Fibroblast of the conjunctiva (primary cell): ENCODE measurements around the gene EGLN1.
"Not testable (repeated sequence)": the region's sequence is repeated elsewhere in the genome, so short reads cannot be mapped to it uniquely, and the experiment has no call there.

Source experiments
- DNase-seq: peaks from one replicate; pipeline ENCODE4 v3.0.0-alpha.2; 2010; ENCODE audit warnings: low read depth

Gene EGLN1

GRCh38 chr1:231421971-231422797, at the start of gene EGLN1:
EGLN1 (minus strand) TSS chr1:231422287; CDS start chr1:231421888, 399 bp downstream.
- peak; percentile 77 for DNase-seq

- not testable (repeated sequence) for DNase-seq
Observed at GRCh38 chr1:231471500-231471899, 49.4 kb upstream of the EGLN1 start.

GRCh38 chr1:231471027-231471426, 48.9 kb upstream of the EGLN1 start:
- DNase-seq: not testable (repeated sequence)

- DNase-seq: no peak
Observed at GRCh38 chr1:231467986-231468385, 45.9 kb upstream of the EGLN1 start.

- DNase-seq: no peak
Observed at GRCh38 chr1:231465051-231465450, 43.0 kb upstream of the EGLN1 start.

GRCh38 chr1:231463541-231463940, 41.5 kb upstream of the EGLN1 start:
- DNase-seq: no peak

GRCh38 chr1:231460614-231461013, 38.5 kb upstream of the EGLN1 start:
- no peak for DNase-seq

GRCh38 chr1:231459438-231459837, 37.4 kb upstream of the EGLN1 start:
- not testable (repeated sequence) for DNase-seq

GRCh38 chr1:231457956-231458355, 35.9 kb upstream of the EGLN1 start:
- DNase-seq: not testable (repeated sequence)

- not testable (repeated sequence) for DNase-seq
Observed at GRCh38 chr1:231454133-231454532, 32.0 kb upstream of the EGLN1 start.

- no peak for DNase-seq
Observed at GRCh38 chr1:231446138-231446537, 24.1 kb upstream of the EGLN1 start.

- DNase-seq: no peak
Observed at GRCh38 chr1:231444059-231444458, 22.0 kb upstream of the EGLN1 start.

- DNase-seq: no peak
Observed at GRCh38 chr1:231443363-231443762, 21.3 kb upstream of the EGLN1 start.

- DNase-seq: no peak
Observed at GRCh38 chr1:231442735-231443134, 20.6 kb upstream of the EGLN1 start.

- DNase-seq: no peak
Observed at GRCh38 chr1:231432996-231433395, 10.9 kb upstream of the EGLN1 start.

GRCh38 chr1:231431665-231432415, 9.8 kb upstream of the EGLN1 start:
- DNase-seq: no peak

- not testable (repeated sequence) for DNase-seq
Observed at GRCh38 chr1:231430678-231431352, 8.7 kb upstream of the EGLN1 start.

- DNase-seq: no peak
Observed at GRCh38 chr1:231428377-231428776, 6.3 kb upstream of the EGLN1 start.

- DNase-seq: no peak
Observed at GRCh38 chr1:231424950-231425805, 3.1 kb upstream of the EGLN1 start.

GRCh38 chr1:231423648-231424047, 1.6 kb upstream of the EGLN1 start:
- DNase-seq: no peak

- DNase-seq: no peak
Observed at GRCh38 chr1:231422798-231423309, 767 bp upstream of the EGLN1 start.
